HepG2 (cell line): ENCODE data around the gene RUNX2. TPM values are rescaled to one million over a fixed set of nuclear protein-coding genes. Genes with fewer than 3 reads are reported as not detected.

Experiments used
- ERF ChIP-seq: IDR thresholded peaks from 2 replicates; pipeline ENCODE4 v1.6.1; 2018; ENCODE audit warnings: missing biosample characterization, missing genetic modification reagents
- MBNL3 ChIP-seq: fragments of 250-450 bp; sonication (Bioruptor Pico); conservative IDR thresholded peaks from 2 replicates; pipeline ENCODE4 v1.8.0; 2022; ENCODE audit warnings: mild to moderate bottlenecking, inconsistent platforms
- RFX5 ChIP-seq: IDR thresholded peaks from 2 replicates; pipeline ENCODE4 v1.6.1; 2011; ENCODE audit warnings: low read depth, low read length, improper control_type of control experiment
- SNRNP70 ChIP-seq: fragments of 200-400 bp; formaldehyde crosslinking; IDR thresholded peaks from 2 replicates; pipeline ENCODE4 v1.6.1; 2017; ENCODE audit warnings: mild to moderate bottlenecking, low read depth, low read length, moderate library complexity
- SRSF4 ChIP-seq: fragments of 200-400 bp; formaldehyde crosslinking; IDR thresholded peaks from one replicate; pipeline ENCODE4 v1.6.1; 2018; ENCODE audit warnings: mild to moderate bottlenecking, low read depth, low read length, moderate library complexity; ENCODE audit not compliant: poor library complexity, severe bottlenecking
- STAG1 ChIP-seq: sonication (generic); formaldehyde crosslinking; IDR thresholded peaks from 2 replicates; pipeline ENCODE4 v1.4.0; 2020; ENCODE audit warnings: missing genetic modification reagents
- TP53 ChIP-seq: sonication (generic); formaldehyde crosslinking; conservative IDR thresholded peaks from 2 replicates; pipeline ENCODE4 v1.4.0; 2020; ENCODE audit warnings: missing genetic modification reagents
- ZKSCAN1 ChIP-seq: fragments of 150-350 bp; IDR thresholded peaks from 2 replicates; pipeline ENCODE4 v1.6.1; 2014; ENCODE audit warnings: low read length
- ZNF232 ChIP-seq: sonication (generic); formaldehyde crosslinking; IDR thresholded peaks from 2 replicates; pipeline ENCODE4 v1.4.0; 2020; ENCODE audit warnings: missing genetic modification reagents, borderline replicate concordance
- ZNF7 ChIP-seq: IDR thresholded peaks from 2 replicates; pipeline ENCODE4 v1.6.1; 2016; ENCODE audit warnings: missing biosample characterization, missing genetic modification reagents
- polyA plus RNA-seq, 8 experiments: library from polyadenylated mRNA; depleted of rRNA in 3 of 8; stranded (reverse) in 7 of 8; unstranded in 1 of 8; fragments of >200 nt; fragmentation: Illumina TruSeq in 4 of 8; extraction: Trizol in 4 of 8; gene quantifications; 2 replicates each; pipeline versions ENCODE4 v1.2.1 to v1.2.3, GENCODE V29; 2011 to 2016; ENCODE audit warnings: low read depth in 4 of 8, missing spikeins in 1 of 8, mixed read lengths in 1 of 8; ENCODE audit not compliant: insufficient read depth in 1 of 8
- total RNA-seq, 5 experiments: library from RNA; depleted of rRNA; stranded (reverse); fragments of >200 nt; fragmentation: Illumina TruSeq; extraction: Trizol; gene quantifications; 2 replicates each; pipeline ENCODE4 v1.2.3, GENCODE V29; 2016; ENCODE audit warnings: low read depth in 1 of 5
- TF ChIP-seq, protein P1 (sequence below): IDR thresholded peaks from 2 replicates; pipeline ENCODE4 v1.6.1; 2016; ENCODE audit warnings: mild to moderate bottlenecking
- TF ChIP-seq, protein P2 (sequence below): sonication (generic); formaldehyde crosslinking; IDR thresholded peaks from 2 replicates; pipeline ENCODE4 v1.5.1; 2020; ENCODE audit warnings: mild to moderate bottlenecking, missing genetic modification reagents, borderline replicate concordance
- TF ChIP-seq, protein P3 (sequence below): sonication (generic); formaldehyde crosslinking; IDR thresholded peaks from 2 replicates; pipeline ENCODE4 v1.5.0; 2020; ENCODE audit warnings: mild to moderate bottlenecking, missing genetic modification reagents
- TF ChIP-seq, protein P4 (sequence below): fragments of 450-650 bp; IDR thresholded peaks from 2 replicates; pipeline ENCODE4 v1.6.1; 2017
- TF ChIP-seq, protein P5 (sequence below): sonication (generic); formaldehyde crosslinking; IDR thresholded peaks from 2 replicates; pipeline ENCODE4 v1.4.0; 2020; ENCODE audit warnings: low read depth, mild to moderate bottlenecking, missing genetic modification reagents
- TF ChIP-seq, protein P6 (sequence below): IDR thresholded peaks from 2 replicates; pipeline ENCODE4 v1.6.1; 2016; ENCODE audit warnings: low read depth, borderline replicate concordance

RUNX2 gene
- total and polyA plus RNA-seq, 2 of the 13 experiments (the other 11 are each of a cell fraction or from before 2014, with no cell fraction given), result not detected

DNA sequence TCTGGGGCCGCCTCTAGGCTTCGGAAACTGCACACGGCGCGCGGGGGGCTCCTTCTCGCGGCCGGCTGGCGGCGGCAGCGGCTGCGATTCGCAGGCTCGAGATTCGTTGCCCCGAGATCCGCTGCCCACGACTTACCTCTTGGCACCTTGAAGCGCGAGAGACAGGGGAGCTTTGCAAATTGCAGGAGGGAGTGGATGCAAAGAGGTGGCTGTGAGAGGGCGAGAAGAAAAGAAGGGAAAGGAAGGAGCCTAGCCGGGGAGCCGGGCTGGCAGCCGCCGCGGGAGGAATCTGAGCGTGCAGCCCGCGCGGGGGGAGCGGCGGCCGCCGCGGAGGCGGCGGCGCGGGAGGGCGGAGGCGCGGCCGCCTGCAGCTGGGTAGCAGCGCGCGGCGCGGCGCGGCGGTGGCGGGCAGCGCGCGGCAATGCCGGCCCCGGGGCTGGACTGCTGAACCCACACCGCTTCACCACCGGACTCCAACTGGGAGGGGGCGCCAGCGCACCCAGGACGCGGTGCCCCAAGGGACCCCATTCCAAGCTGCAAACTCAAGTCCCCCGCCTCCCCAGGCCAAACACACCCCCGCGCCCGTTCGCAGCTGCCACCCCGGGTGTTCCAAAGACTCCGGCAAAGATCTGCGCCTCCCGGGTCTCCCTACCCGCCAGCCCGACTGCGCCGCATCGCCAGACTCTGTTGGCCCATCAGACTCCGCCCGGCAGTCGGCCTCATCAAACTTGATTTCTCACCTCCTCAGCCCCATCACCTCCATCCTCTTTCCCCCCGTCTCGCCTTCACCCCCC, 93.8 kb downstream of the RUNX2 start (continued):
- TF ChIP-seq SRSF4 (no peak), ZKSCAN1 (no peak), ZNF7 (CRISPR knock-in tag) (no peak), ERF (no peak), MBNL3 (CRISPR knock-in tag) (no peak), TP53 (CRISPR knock-in tag) (no peak), RFX5 (no peak), SNRNP70 (no peak), ZNF232 (CRISPR knock-in tag) (0 out of 2 replicates have a peak, but pooled peaks have one; percentile 47), STAG1 (CRISPR knock-in tag) (peak; percentile 39)
- TF ChIP-seq, protein P1, sequence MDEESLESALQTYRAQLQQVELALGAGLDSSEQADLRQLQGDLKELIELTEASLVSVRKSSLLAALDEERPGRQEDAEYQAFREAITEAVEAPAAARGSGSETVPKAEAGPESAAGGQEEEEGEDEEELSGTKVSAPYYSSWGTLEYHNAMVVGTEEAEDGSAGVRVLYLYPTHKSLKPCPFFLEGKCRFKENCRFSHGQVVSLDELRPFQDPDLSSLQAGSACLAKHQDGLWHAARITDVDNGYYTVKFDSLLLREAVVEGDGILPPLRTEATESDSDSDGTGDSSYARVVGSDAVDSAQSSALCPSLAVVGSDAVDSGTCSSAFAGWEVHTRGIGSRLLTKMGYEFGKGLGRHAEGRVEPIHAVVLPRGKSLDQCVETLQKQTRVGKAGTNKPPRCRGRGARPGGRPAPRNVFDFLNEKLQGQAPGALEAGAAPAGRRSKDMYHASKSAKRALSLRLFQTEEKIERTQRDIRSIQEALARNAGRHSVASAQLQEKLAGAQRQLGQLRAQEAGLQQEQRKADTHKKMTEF (CRISPR knock-in tag), result no peak
- TF ChIP-seq, protein P2, sequence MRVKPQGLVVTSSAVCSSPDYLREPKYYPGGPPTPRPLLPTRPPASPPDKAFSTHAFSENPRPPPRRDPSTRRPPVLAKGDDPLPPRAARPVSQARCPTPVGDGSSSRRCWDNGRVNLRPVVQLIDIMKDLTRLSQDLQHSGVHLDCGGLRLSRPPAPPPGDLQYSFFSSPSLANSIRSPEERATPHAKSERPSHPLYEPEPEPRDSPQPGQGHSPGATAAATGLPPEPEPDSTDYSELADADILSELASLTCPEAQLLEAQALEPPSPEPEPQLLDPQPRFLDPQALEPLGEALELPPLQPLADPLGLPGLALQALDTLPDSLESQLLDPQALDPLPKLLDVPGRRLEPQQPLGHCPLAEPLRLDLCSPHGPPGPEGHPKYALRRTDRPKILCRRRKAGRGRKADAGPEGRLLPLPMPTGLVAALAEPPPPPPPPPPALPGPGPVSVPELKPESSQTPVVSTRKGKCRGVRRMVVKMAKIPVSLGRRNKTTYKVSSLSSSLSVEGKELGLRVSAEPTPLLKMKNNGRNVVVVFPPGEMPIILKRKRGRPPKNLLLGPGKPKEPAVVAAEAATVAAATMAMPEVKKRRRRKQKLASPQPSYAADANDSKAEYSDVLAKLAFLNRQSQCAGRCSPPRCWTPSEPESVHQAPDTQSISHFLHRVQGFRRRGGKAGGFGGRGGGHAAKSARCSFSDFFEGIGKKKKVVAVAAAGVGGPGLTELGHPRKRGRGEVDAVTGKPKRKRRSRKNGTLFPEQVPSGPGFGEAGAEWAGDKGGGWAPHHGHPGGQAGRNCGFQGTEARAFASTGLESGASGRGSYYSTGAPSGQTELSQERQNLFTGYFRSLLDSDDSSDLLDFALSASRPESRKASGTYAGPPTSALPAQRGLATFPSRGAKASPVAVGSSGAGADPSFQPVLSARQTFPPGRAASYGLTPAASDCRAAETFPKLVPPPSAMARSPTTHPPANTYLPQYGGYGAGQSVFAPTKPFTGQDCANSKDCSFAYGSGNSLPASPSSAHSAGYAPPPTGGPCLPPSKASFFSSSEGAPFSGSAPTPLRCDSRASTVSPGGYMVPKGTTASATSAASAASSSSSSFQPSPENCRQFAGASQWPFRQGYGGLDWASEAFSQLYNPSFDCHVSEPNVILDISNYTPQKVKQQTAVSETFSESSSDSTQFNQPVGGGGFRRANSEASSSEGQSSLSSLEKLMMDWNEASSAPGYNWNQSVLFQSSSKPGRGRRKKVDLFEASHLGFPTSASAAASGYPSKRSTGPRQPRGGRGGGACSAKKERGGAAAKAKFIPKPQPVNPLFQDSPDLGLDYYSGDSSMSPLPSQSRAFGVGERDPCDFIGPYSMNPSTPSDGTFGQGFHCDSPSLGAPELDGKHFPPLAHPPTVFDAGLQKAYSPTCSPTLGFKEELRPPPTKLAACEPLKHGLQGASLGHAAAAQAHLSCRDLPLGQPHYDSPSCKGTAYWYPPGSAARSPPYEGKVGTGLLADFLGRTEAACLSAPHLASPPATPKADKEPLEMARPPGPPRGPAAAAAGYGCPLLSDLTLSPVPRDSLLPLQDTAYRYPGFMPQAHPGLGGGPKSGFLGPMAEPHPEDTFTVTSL (CRISPR knock-in tag), result no peak
- TF ChIP-seq, protein P3, sequence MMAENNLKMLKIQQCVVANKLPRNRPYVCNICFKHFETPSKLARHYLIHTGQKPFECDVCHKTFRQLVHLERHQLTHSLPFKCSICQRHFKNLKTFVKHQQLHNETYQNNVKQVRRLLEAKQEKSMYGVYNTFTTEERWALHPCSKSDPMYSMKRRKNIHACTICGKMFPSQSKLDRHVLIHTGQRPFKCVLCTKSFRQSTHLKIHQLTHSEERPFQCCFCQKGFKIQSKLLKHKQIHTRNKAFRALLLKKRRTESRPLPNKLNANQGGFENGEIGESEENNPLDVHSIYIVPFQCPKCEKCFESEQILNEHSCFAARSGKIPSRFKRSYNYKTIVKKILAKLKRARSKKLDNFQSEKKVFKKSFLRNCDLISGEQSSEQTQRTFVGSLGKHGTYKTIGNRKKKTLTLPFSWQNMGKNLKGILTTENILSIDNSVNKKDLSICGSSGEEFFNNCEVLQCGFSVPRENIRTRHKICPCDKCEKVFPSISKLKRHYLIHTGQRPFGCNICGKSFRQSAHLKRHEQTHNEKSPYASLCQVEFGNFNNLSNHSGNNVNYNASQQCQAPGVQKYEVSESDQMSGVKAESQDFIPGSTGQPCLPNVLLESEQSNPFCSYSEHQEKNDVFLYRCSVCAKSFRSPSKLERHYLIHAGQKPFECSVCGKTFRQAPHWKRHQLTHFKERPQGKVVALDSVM, result no peak
- TF ChIP-seq, protein P4, sequence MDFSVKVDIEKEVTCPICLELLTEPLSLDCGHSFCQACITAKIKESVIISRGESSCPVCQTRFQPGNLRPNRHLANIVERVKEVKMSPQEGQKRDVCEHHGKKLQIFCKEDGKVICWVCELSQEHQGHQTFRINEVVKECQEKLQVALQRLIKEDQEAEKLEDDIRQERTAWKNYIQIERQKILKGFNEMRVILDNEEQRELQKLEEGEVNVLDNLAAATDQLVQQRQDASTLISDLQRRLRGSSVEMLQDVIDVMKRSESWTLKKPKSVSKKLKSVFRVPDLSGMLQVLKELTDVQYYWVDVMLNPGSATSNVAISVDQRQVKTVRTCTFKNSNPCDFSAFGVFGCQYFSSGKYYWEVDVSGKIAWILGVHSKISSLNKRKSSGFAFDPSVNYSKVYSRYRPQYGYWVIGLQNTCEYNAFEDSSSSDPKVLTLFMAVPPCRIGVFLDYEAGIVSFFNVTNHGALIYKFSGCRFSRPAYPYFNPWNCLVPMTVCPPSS, result no peak
- TF ChIP-seq, protein P5, sequence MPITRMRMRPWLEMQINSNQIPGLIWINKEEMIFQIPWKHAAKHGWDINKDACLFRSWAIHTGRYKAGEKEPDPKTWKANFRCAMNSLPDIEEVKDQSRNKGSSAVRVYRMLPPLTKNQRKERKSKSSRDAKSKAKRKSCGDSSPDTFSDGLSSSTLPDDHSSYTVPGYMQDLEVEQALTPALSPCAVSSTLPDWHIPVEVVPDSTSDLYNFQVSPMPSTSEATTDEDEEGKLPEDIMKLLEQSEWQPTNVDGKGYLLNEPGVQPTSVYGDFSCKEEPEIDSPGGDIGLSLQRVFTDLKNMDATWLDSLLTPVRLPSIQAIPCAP (CRISPR knock-in tag), result no peak
- TF ChIP-seq, protein P6, sequence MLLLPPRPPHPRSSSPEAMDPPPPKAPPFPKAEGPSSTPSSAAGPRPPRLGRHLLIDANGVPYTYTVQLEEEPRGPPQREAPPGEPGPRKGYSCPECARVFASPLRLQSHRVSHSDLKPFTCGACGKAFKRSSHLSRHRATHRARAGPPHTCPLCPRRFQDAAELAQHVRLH (CRISPR knock-in tag), result no peak
